Breast epithelium (tissue), 3 donors: ENCODE results near the gene FBXL13.

Experiments used
- CTCF ChIP-seq, 3 donors: fragments of 450-650 bp; IDR thresholded peaks; one replicate each; pipeline ENCODE4 v1.5.1; 2016 to 2017; ENCODE audit warnings: antibody characterized with exemption in 3 of 3, mild to moderate bottlenecking in 3 of 3, moderate library complexity in 3 of 3
- POLR2A ChIP-seq: fragments of 450-650 bp; IDR thresholded peaks from one replicate; pipeline ENCODE4 v1.6.1; 2016; ENCODE audit warnings: antibody characterized with exemption, mild to moderate bottlenecking, moderate library complexity
- POLR2AphosphoS5 ChIP-seq, 3 donors: sonication (generic); formaldehyde crosslinking; IDR thresholded peaks; one replicate each; pipeline ENCODE4 v1.6.1; 2017; ENCODE audit warnings: antibody characterized with exemption in 3 of 3

DNA sequence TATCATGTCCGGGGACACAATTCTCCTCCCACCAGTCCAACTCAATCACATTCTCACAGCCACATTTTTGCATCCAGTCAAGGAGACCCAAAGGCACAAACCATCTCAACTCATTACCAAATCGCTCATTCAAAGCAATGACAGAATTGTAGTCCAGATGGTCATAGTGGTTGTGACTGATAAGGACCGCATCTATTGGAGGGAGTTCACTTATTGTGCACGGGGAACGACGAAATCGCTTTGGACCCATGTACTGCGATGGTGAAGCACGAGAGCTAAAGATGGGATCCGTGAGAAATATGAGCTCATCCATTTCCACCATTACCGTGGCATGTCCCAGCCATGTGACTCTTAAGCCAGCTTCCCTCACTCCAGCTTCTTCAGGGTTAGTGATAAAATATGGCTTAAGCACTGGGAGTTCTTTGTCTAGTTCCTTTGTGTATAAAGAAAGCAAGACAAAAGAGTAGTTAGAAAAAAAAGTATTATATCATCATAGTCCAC lies 45.2 kb upstream of the FBXL13 start:
- TF ChIP-seq CTCF (IDR thresholded peaks at IDR 0.05), result no peak
- no peak for TF ChIP-seq POLR2A
- no peak for TF ChIP-seq POLR2AphosphoS5 (IDR thresholded peaks at IDR 0.05)
